ENCODE results near the gene GULP1.
A peak's percentile ranks its signal among the peaks of the same experiment; 100 is the strongest.

Gene GULP1

GRCh38 chr2:188326669-188327301, 35.1 kb downstream of the GULP1 start:
- DNase-seq, result no peak

- no peak for DNase-seq
Measured at GRCh38 chr2:188327518-188328213, 36.0 kb downstream of the GULP1 start.

- DNase-seq, result no peak
Measured at GRCh38 chr2:188328419-188328818, 36.7 kb downstream of the GULP1 start.

GRCh38 chr2:188330316-188331053, 38.8 kb downstream of the GULP1 start:
- no peak for DNase-seq

- no peak for DNase-seq
Measured at GRCh38 chr2:188332619-188333018, 40.9 kb downstream of the GULP1 start.

GRCh38 chr2:188333751-188334524, 42.3 kb downstream of the GULP1 start:
- DNase-seq, result no peak

- no peak for DNase-seq
Measured at GRCh38 chr2:188338463-188338862, 46.8 kb downstream of the GULP1 start.

GRCh38 chr2:188340257-188340656, 48.6 kb downstream of the GULP1 start:
- DNase-seq, result no peak

- DNase-seq, result no peak
Measured at GRCh38 chr2:188345020-188345419, 53.3 kb downstream of the GULP1 start.

- no peak for DNase-seq
Measured at GRCh38 chr2:188345426-188345825, 53.8 kb downstream of the GULP1 start.

GRCh38 chr2:188345831-188346458, 54.3 kb downstream of the GULP1 start:
- DNase-seq, result no peak

GRCh38 chr2:188349019-188349418, 57.3 kb downstream of the GULP1 start:
- no peak for DNase-seq

GRCh38 chr2:188353282-188353681, 61.6 kb downstream of the GULP1 start:
- DNase-seq, result no peak

GRCh38 chr2:188360485-188361263, 69.0 kb downstream of the GULP1 start:
- no peak for DNase-seq

GRCh38 chr2:188364033-188364630, 72.5 kb downstream of the GULP1 start:
- DNase-seq, result no peak

- DNase-seq, result no peak
Measured at GRCh38 chr2:188365058-188365641, 73.5 kb downstream of the GULP1 start.

- DNase-seq, result no peak
Measured at GRCh38 chr2:188367164-188367563, 75.5 kb downstream of the GULP1 start.

GRCh38 chr2:188369365-188369764, 77.7 kb downstream of the GULP1 start:
- DNase-seq, result peak; percentile 12

GRCh38 chr2:188378371-188378950, 86.8 kb downstream of the GULP1 start:
- no peak for DNase-seq

GRCh38 chr2:188379748-188380147, 88.1 kb downstream of the GULP1 start:
- no peak for DNase-seq

- DNase-seq, result no peak
Measured at GRCh38 chr2:188380280-188380679, 88.6 kb downstream of the GULP1 start.

Data from amniotic stem cell (primary cell).